GM21423 (cell line): ENCODE measurements around the gene FBN2.

ENCODE experiments used
- ATAC-seq: cut with Tn5 transposase; IDR thresholded peaks from one replicate; pipeline ENCODE4 v1.9.1; 2021; ENCODE audit warnings: mild to moderate bottlenecking, moderate library complexity; ENCODE audit not compliant: unreplicated experiment

The FBN2 gene

DNA sequence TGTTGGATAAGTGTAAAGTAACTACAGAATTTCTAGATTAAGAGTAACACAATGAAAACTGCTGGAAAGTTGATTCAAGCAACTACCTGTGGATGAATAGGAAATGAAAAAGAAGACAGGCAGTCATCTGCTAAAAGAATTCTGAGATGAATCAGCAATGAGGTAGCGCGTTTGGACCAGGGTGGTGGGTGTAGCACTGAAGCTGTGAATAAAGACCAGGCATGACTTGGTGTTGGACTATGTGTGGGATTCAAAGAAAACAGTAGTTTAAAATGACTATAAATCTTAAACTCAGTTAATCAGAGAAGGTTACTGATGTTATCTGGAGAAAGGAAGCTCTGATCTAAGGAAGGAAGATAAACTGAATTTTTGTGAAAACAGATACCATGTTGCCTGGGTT lies 159.8 kb downstream of the FBN2 start:
- ATAC-seq: no peak

GRCh38 chr5:128376577-128376976 lies 161.5 kb downstream of the FBN2 start:
- no peak for ATAC-seq

GRCh38 chr5:128366147-128366546 lies 171.9 kb downstream of the FBN2 start:
- ATAC-seq: no peak

DNA sequence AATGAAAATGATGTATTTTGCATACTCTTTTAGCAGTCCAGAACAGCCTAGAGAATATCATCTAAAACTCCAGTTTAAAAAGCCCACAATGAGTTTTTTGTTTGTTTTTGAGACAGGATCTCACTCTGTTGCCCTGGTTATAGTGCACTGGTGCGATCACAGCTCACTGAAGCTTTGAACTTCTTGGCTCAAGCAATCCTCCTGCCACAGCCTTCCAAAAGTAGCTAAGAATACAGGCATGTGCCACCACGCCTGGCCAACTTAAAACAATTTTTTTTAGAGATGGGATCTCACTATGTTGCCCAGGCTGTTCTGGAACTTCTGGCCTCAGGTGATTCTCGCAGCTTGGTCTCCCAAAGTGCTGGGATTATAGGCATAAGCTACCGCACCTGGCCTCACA lies 175.7 kb downstream of the FBN2 start:
- ATAC-seq: no peak

DNA sequence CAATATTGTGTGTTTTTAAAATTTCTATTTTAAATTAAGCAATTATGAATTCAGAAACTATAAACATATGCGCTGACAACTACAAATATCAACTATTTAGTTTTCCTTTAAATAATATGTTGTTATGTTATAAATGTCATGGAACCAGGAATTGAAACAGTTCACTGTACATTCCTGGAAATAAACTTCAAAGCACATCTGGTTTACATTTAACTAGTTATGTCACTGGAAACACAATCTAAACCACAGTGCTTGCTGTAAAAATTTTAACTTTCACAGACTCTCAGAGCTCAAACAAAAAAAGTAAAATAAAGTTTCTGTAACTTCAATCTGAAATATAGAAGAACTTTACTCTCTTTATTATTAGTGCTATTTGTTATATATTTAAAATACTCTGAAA lies 179.2 kb downstream of the FBN2 start:
- ATAC-seq: no peak

DNA sequence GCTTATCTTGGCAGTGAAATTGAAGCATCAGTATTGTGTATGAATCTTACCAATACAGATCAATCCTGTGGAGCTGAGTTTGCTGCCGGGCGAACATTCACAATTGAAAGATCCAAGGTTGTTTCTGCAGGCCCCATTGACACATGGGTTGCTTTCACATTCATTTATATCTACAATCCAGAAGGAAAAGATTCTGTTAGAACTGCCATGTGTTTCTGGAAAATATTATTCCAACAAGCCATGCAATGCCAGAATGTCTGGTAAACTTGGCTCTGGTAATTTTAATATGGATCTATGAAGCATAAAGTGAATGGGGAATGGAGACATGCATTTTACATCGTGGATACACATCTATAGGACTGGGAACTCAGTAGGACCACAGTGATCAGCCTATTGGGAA lies 180.8 kb downstream of the FBN2 start:
- no peak for ATAC-seq

DNA sequence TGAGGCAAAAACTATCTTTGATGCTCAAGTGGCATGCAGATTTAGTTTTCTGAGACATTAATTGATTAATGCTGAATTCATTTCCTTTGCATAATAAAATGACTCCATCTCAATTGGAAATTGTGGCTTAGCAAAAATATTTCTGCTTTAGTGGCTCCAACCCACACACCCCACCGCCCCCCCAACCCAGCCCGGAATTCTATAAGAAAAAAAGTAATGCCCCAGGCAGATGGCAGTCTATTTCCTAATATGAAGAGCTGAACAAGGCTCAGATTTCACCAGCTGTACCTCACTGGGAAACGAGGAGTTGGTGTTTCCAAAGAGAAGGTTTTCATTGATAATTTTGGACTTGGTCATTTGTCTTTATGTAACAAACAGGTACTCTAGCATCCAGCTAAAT lies 182.1 kb downstream of the FBN2 start:
- ATAC-seq: no peak

GRCh38 chr5:128353441-128354107 lies 184.5 kb downstream of the FBN2 start:
- ATAC-seq: no peak

GRCh38 chr5:128350705-128351104 lies 187.3 kb downstream of the FBN2 start:
- no peak for ATAC-seq

DNA sequence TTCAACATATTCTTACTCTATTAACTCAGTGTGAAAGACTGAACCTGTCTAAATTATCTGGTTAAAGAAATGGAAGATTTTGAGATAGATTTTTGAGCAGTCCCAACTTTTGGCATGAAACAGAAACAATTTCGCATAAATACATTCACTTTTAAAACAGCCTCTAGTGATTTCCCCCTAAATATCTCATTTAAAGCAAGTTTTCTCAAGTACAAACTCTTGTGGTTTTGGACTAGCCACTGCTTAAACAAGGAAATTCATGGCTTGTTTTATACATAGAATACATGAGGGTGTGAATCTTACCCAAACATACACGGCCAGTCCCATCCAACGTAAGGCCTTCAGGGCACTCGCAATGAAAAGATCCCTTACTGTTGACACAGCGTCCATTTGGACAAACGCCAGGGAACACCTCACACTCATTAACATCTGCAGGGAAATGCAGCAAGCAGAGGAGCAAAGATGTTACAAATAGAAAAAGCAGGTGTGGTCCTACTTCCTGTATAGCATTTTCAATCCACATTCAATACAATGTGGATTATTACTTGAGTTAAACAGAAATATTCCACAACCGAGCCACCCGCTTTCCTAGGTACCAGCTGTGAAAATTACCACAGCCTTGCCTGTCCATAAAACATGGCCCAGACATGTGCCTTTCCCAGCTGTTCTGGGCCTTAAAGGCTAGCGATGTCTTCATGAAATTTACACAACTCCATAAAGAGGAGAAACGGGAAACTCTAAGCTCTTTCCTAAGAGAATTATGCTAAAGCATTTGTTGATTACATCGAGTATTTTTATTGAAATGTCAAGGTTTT lies 188.8 kb downstream of the FBN2 start:
- ATAC-seq: no peak

- no peak for ATAC-seq
These were observed 192.0 kb downstream of the FBN2 start for GRCh38 chr5:128346038-128346437.

GRCh38 chr5:128345247-128345646 lies 192.8 kb downstream of the FBN2 start:
- ATAC-seq: no peak

GRCh38 chr5:128343168-128343567 lies 194.9 kb downstream of the FBN2 start:
- no peak for ATAC-seq

DNA sequence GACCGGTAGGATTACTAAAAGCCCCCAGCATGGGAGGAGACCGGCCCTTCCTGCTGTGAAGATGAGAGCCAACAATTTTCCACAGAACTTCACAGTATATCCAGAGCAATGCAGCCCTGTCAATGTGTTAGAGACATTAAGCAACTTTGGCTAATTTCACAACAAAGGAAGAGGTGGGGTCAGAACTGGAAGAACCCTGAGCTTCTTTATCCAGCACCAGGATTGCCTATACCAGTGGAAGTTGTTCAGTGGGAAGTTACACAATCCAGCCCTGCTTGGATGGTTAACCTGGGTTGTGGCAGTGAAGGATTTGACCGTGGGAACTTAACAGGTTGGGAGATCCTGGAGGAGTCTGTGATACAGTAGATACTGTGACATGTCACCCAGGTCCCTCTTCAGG lies 197.0 kb downstream of the FBN2 start:
- no peak for ATAC-seq

DNA sequence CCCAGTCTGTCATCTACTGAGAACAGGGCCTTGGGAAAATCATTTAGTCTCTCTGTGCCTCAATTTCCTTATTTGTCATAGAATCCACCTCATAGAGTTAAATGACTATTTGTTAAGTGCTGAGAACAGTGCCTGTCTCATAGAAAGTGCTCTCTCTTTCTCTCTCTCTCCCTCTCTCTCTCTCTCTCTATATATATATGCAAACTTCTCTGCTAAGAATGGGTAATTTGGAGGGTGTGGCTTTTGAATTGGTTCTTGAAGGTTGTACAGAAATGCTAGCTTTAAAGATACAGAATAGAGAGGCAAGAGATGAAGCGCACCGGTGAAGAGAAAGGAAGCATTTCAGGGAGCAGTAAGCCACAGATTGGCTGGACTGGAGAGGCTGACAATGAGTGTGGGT lies 197.4 kb downstream of the FBN2 start:
- ATAC-seq: no peak

GRCh38 chr5:128339585-128339984 lies 198.5 kb downstream of the FBN2 start:
- ATAC-seq: no peak

DNA sequence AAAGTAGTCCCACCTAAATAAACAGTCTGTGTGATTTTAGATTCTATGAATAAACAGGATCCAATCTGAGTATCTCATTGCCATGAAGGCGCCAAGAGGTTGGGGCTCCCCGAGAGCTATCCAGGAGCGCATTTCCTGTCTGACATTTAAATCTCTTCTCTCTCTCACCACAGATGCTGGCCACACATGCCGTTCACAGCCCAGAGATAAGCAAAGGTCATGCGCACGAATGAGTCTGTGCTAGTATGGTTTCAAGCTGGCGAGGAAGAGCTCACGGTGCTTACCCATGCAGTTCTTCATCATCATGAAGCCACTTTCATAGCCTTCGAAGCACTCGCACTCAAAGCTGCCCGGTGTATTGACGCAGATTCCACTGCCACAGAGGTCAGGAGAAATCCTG lies 199.4 kb downstream of the FBN2 start:
- ATAC-seq: no peak

- ATAC-seq: no peak
These were observed 202.7 kb downstream of the FBN2 start for GRCh38 chr5:128335339-128335738.

GRCh38 chr5:128334010-128334716 lies 203.9 kb downstream of the FBN2 start:
- no peak for ATAC-seq

GRCh38 chr5:128331261-128331660 lies 206.8 kb downstream of the FBN2 start:
- no peak for ATAC-seq

GRCh38 chr5:128329386-128329939 lies 208.6 kb downstream of the FBN2 start:
- ATAC-seq: no peak

- no peak for ATAC-seq
These were observed 209.6 kb downstream of the FBN2 start for GRCh38 chr5:128328446-128328845.
